Breast epithelium (tissue), 3 donors: ENCODE measurements around the gene ITGB6.

Source experiments
- POLR2AphosphoS5 ChIP-seq, 3 donors: sonication (generic); formaldehyde crosslinking; IDR thresholded peaks; one replicate each; pipeline ENCODE4 v1.6.1; 2017; ENCODE audit warnings: antibody characterized with exemption in 3 of 3
- TF ChIP-seq, protein P1 (sequence below), 3 donors: fragments of 450-650 bp; IDR thresholded peaks; one replicate each; pipeline ENCODE4 v1.5.1; 2016 to 2017; ENCODE audit warnings: antibody characterized with exemption in 3 of 3, mild to moderate bottlenecking in 3 of 3, moderate library complexity in 3 of 3

DNA sequence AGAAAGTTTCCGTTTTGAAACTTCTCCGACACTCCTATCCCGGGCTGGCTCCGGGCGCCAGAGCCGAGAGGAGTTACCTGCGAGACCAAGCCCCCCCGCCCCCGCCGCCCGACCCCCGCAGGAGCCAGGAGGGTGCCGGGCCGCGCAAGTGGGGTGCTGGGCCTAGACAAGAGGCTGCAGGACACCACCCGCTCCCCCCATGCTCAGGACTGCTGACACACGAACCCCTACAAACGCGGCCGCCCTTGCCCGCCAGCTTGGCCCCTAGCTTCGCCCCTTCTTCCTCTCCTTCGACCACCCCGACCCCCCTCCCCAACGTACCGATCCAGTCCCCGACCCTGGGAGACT, 138.2 kb downstream of the ITGB6 start:
- TF ChIP-seq, protein P1, sequence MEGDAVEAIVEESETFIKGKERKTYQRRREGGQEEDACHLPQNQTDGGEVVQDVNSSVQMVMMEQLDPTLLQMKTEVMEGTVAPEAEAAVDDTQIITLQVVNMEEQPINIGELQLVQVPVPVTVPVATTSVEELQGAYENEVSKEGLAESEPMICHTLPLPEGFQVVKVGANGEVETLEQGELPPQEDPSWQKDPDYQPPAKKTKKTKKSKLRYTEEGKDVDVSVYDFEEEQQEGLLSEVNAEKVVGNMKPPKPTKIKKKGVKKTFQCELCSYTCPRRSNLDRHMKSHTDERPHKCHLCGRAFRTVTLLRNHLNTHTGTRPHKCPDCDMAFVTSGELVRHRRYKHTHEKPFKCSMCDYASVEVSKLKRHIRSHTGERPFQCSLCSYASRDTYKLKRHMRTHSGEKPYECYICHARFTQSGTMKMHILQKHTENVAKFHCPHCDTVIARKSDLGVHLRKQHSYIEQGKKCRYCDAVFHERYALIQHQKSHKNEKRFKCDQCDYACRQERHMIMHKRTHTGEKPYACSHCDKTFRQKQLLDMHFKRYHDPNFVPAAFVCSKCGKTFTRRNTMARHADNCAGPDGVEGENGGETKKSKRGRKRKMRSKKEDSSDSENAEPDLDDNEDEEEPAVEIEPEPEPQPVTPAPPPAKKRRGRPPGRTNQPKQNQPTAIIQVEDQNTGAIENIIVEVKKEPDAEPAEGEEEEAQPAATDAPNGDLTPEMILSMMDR (IDR thresholded peaks at IDR 0.05): no peak
- TF ChIP-seq POLR2AphosphoS5 (IDR thresholded peaks at IDR 0.05): no peak
